Loucy (cell line): Measurements from ENCODE around the gene MFAP1.
A peak's percentile ranks its signal among the peaks of the same experiment; 100 is the strongest.

ENCODE experiments used
- H2AFZ ChIP-seq: fragments of 200-600 bp; sonication (generic); 2 replicates; pipeline ENCODE4 v1.6.0; 2016; ENCODE audit warnings: antibody characterized with exemption, mild to moderate bottlenecking, low read length, moderate library complexity
- H3F3A ChIP-seq: fragments of 200-600 bp; 2 replicates; pipeline ENCODE4 v1.6.0; 2016; ENCODE audit warnings: antibody characterized with exemption, low read depth, mild to moderate bottlenecking
- H3K27me3 ChIP-seq: fragments of 200-600 bp; sonication (generic); 2 replicates; pipeline ENCODE4 v1.6.1; 2014; ENCODE audit warnings: low read length, mild to moderate bottlenecking; ENCODE audit not compliant: insufficient read depth, poor library complexity, severe bottlenecking
- H3K36me3 ChIP-seq: fragments of 200-600 bp; sonication (generic); 2 replicates; pipeline ENCODE4 v1.6.1; 2016; ENCODE audit warnings: low read length; ENCODE audit not compliant: insufficient read depth
- H3K4me1 ChIP-seq: fragments of 200-600 bp; sonication (generic); 2 replicates; pipeline ENCODE4 v1.5.1; 2014; ENCODE audit warnings: low read length, mild to moderate bottlenecking; ENCODE audit not compliant: insufficient read depth, poor library complexity, severe bottlenecking
- H3K4me2 ChIP-seq: fragments of 200-600 bp; sonication (generic); 2 replicates; pipeline ENCODE4 v1.6.0; 2014; ENCODE audit warnings: antibody characterized with exemption, low read length, low read depth, mild to moderate bottlenecking; ENCODE audit not compliant: poor library complexity, severe bottlenecking
- H3K4me3 ChIP-seq: fragments of 200-600 bp; sonication (generic); 2 replicates; pipeline ENCODE4 v1.5.1; 2014; ENCODE audit warnings: low read length, mild to moderate bottlenecking, mixed read lengths; ENCODE audit not compliant: poor library complexity, severe bottlenecking
- H3K79me2 ChIP-seq: fragments of 200-600 bp; sonication (generic); 2 replicates; pipeline ENCODE4 v1.6.1; 2014; ENCODE audit warnings: low read length; ENCODE audit not compliant: insufficient read depth
- H3K9ac ChIP-seq: fragments of 200-600 bp; sonication (generic); 2 replicates; pipeline ENCODE4 v1.6.0; 2014; ENCODE audit warnings: mild to moderate bottlenecking, low read depth, low read length, moderate library complexity; ENCODE audit not compliant: poor library complexity, severe bottlenecking
- H3K9me2 ChIP-seq: fragments of 200-600 bp; sonication (generic); replicated peaks from 2 replicates; pipeline ENCODE4 v1.6.1; 2016; ENCODE audit warnings: low read depth, low read length, mixed read lengths
- H3K9me3 ChIP-seq: fragments of 200-600 bp; sonication (generic); 2 replicates; pipeline ENCODE4 v1.6.1; 2014; ENCODE audit warnings: mild to moderate bottlenecking, antibody characterized with exemption, low read length, low read depth; ENCODE audit not compliant: insufficient read depth
- H4K20me1 ChIP-seq: fragments of 200-600 bp; sonication (generic); 2 replicates; pipeline ENCODE4 v1.6.0; 2014; ENCODE audit warnings: antibody characterized with exemption, low read length, mild to moderate bottlenecking; ENCODE audit not compliant: insufficient read depth, poor library complexity, severe bottlenecking
- CTCF ChIP-seq: fragments of 200-600 bp; sonication (generic); conservative IDR thresholded peaks from 2 replicates; pipeline ENCODE4 v1.5.1; 2014; ENCODE audit warnings: mild to moderate bottlenecking, antibody characterized with exemption, low read length
- EZH2phosphoT487 ChIP-seq: fragments of 200-600 bp; IDR thresholded peaks from 2 replicates; pipeline ENCODE4 v1.6.1; 2018; ENCODE audit warnings: antibody characterized with exemption, mild to moderate bottlenecking, moderate library complexity, borderline replicate concordance

MFAP1 gene

GRCh38 chr15:43796566-43796965, 27.9 kb downstream of the MFAP1 start:
- Histone ChIP-seq H2AFZ (no peak overlapping the region), H3F3A (peaks cover 9% of the 10 kb centered on the region; the same call in 1 of the 2 replicates), H3K4me3 (no peak overlapping the region), H3K36me3 (peaks cover 31% of the 10 kb centered on the region; the same call in 1 of the 2 replicates), H3K9ac (no peak overlapping the region), H3K4me1 (peaks cover 53% of the 10 kb centered on the region), H3K79me2 (peaks cover 56% of the 10 kb centered on the region), H3K4me2 (no peak overlapping the region), H4K20me1 (peaks cover 46% of the 10 kb centered on the region), H3K27me3 (peaks cover 6% of the 10 kb centered on the region), H3K9me3 (no peaks in the 10 kb centered on the region), H3K9me2 (no peaks in the 10 kb centered on the region)
- TF ChIP-seq EZH2phosphoT487, result no peak
- no peak for TF ChIP-seq CTCF

- Histone ChIP-seq H3K27me3 (peaks cover 6% of the 10 kb centered on the region), H3F3A (peaks cover 9% of the 10 kb centered on the region; the same call in 1 of the 2 replicates), H3K9me2 (no peaks in the 10 kb centered on the region), H3K36me3 (peaks cover 30% of the 10 kb centered on the region; the same call in 1 of the 2 replicates), H3K4me1 (peaks cover 51% of the 10 kb centered on the region), H3K9me3 (no peaks in the 10 kb centered on the region), H3K4me2 (peak overlapping the region; percentile 97), H2AFZ (no peak overlapping the region), H4K20me1 (peaks cover 46% of the 10 kb centered on the region), H3K79me2 (peaks cover 50% of the 10 kb centered on the region), H3K9ac (no peak overlapping the region), H3K4me3 (no peak overlapping the region)
- TF ChIP-seq EZH2phosphoT487, result no peak
- TF ChIP-seq CTCF, result no peak
These were observed 28.5 kb downstream of the MFAP1 start for GRCh38 chr15:43795997-43796396.

DNA sequence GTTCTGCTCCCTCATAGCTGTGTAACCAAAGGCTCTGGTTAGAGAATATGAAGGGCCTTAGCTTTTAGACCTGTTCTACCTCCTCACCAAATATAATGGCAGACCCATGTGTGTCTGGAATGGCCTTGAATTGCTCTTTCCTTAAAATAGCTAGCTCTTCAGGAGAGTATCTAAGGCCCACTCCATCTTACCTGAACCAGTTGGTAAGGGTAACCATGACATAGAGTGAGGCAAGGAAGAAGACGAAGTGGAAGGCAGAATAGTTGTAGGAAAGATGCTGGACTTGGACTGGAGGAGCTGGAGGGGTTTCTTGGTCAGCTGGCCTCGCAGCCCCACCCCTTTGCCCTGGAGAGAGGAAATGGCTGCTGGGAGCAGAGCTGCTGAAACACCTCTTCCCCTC, 29.3 kb downstream of the MFAP1 start:
- Histone ChIP-seq H3K4me3 (peak overlapping the region; percentile 88), H2AFZ (no peak overlapping the region), H3K79me2 (peaks cover 44% of the 10 kb centered on the region), H3K4me2 (peak overlapping the region; percentile 97), H3K4me1 (peaks cover 48% of the 10 kb centered on the region), H3K27me3 (peaks cover 6% of the 10 kb centered on the region), H3K9me3 (no peaks in the 10 kb centered on the region), H4K20me1 (peaks cover 46% of the 10 kb centered on the region), H3K36me3 (peaks cover 30% of the 10 kb centered on the region; the same call in 1 of the 2 replicates), H3K9me2 (no peaks in the 10 kb centered on the region), H3K9ac (no peak overlapping the region), H3F3A (peaks cover 9% of the 10 kb centered on the region; the same call in 1 of the 2 replicates)
- TF ChIP-seq EZH2phosphoT487 (no peak), CTCF (no peak)
